NB4 (cell line): Measurements from ENCODE around the gene TPR.

Experiments
- CTCF ChIP-seq: IDR thresholded peaks from one replicate; pipeline ENCODE4 v1.5.1; 2012; ENCODE audit warnings: low read depth, low read length
- TF ChIP-seq, protein P1 (sequence below): IDR thresholded peaks from 2 replicates; pipeline ENCODE4 v1.6.1; 2011; ENCODE audit warnings: low read depth, low read length

DNA sequence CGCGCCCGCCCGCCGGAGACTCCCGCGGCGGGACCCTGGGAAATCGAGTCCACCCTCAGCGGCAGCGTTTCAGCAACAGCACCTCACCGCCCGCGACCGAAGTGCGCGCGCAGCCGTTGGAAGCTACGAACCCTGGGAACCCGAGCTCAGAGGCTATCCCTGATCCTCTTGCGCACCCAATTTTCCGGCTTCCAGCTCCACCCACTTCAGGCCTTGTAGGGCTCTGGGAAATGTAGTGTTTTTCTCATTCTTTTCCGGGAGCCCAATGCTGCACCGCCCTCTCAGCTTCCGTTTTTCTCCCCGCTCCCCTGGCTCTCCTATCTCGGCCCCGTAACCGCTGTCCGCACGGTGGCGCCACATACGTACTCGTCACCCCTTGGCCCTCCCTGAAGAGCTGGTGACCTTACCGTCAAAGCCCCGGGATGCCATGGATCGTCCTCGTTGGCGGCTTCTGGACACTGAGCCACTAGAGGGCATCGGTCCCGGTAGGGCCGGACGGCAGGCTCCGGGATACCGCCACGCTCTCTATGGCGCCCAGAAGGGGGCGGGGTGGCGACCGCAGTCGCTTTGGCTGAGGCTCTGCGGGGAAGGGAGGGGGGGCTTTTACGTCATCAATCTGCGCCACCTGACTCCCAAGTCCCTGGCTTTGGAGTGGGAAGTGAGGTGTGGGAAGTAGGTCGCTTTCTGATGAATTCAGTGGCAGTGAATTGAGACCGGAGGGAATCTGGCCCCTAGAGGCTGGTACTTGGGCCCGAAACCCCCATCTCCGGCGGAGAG is at the start of gene TPR, which contains the start of gene ODR4:
- TF ChIP-seq CTCF, result peak; percentile 77
- TF ChIP-seq, protein P1, sequence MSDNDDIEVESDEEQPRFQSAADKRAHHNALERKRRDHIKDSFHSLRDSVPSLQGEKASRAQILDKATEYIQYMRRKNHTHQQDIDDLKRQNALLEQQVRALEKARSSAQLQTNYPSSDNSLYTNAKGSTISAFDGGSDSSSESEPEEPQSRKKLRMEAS, result peak; percentile 22
